ENCODE results near the gene ENPP6.

GRCh38 chr4:184188443-184189400 lies 29.0 kb downstream of the ENPP6 start:
- TF ChIP-seq CTCF (conservative IDR thresholded peaks at IDR 0.05; ENCODE audit: low read depth in 2 of 2) (no peak), CREB1 (CRISPR knock-in tag; IDR thresholded peaks at IDR 0.05; ENCODE audit: low read depth) (no peak), EZH2 (IDR thresholded peaks at IDR 0.05; ENCODE audit: low read depth, unreplicated experiment) (no peak), JUNB (IDR thresholded peaks at IDR 0.05; ENCODE audit: unreplicated experiment) (no peak), POLR2AphosphoS5 (IDR thresholded peaks at IDR 0.05; ENCODE audit: low read depth) (no peak), EZH2phosphoT487 (IDR thresholded peaks at IDR 0.05; ENCODE audit: unreplicated experiment) (no peak), REST (IDR thresholded peaks at IDR 0.05; ENCODE audit: unreplicated experiment) (no peak), ZNF462 (CRISPR knock-in tag; IDR thresholded peaks at IDR 0.05) (no peak), NANOG (IDR thresholded peaks at IDR 0.05; ENCODE audit: borderline replicate concordance) (no peak)
